NK-92 (cell line): ENCODE data around the gene ACVR1B.
"Not testable (repeated sequence)": the region's sequence is repeated elsewhere in the genome, so short reads cannot be mapped to it uniquely, and the experiment has no call there.

Experiments
- DNase-seq: peaks from one replicate; lab custom pipeline; 2025; ENCODE audit not compliant: unreplicated experiment; lab: John Stamatoyannopoulos, UW

The ACVR1B gene

GRCh38 chr12:51969643-51970042 lies 18.1 kb downstream of the ACVR1B start:
- no peak for DNase-seq

DNA sequence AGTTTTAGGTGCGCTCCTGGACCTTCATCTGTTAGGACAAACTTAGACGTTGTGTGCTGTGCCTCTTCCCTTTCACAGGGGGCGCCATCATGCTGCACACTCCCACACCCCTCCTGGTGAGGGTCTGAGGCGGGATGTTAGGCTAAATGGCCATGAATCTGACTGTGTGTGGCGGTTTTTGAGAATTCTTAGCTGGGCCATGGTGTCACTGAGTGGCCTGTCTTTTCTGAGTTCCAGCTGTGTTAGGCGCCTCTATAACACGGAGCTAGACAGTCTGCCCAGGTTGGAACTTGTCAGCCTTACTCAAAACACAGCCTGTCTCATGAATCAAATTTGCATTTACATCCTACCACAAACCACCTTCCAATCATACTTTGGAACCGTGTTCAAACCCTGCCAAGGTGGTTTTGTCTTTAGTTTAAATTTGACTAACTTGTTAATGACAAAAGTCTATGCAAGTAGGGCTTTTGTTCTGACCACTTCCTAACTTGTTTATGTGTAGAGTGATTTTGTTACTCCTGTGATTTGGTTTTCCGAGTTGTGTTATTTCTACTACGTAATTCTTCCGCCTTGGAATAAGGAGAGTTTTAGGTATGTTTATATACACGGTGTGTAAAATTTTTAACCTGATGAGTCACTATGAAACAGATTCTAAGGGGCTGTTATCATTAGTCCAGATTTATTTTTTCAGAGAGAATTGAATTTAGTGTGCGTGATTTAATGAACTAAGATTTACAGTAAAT lies 19.6 kb downstream of the ACVR1B start:
- DNase-seq = no peak

DNA sequence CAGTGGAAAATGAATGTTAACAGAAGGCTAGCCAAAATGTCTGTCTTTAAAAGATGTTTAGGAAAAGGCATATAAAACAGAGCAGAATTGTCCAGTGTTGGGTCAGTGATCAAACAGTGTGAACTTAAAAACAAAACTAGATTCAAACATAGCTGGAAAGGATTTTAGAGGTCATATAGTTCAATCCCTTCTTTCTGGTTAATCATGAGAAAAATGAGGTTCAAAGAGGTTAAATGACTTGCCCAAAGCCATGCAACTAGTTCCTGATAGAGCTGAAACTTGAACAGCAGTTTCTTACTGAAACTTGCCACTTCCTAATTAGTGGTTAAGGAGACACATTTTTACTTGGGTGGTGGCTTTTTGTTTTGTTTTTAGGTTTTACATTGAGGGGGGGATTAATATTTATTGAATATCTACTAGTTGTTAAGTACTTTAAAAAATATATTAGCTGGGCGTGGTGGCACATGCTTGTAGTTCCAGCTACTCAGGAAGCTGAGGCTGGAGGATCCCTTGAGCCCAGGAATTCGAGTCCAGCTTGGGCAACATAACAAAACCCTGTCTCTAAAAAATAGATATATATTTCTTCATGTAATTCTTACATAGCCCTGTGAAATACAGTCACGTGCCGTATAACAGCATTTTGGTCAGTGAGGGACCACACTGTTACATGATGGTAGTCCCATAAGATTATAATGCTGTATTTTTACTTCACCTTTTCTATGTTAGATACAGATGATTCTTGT lies 20.4 kb downstream of the ACVR1B start:
- DNase-seq = no peak

DNA sequence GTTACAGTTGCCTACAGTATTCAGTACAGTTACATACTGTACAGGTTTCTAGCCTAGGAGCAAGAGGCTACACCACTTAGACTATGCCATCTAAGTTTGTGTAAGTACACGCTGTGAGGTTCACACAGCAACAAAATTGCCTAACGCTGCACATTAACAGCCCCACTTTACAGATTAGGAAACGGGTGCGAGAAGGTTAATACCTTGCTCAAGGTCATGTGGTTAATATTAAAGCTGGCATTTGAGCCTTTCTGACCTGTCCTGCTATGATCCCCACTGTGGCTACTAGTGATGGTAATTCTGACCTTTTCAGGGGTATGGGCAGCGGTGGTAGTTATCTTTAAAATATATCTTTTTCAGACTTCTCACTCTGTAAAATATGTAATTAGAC lies 20.9 kb downstream of the ACVR1B start:
- DNase-seq = no peak

- no peak for DNase-seq
Measured at GRCh38 chr12:51972849-51973273, 21.4 kb downstream of the ACVR1B start.

DNA sequence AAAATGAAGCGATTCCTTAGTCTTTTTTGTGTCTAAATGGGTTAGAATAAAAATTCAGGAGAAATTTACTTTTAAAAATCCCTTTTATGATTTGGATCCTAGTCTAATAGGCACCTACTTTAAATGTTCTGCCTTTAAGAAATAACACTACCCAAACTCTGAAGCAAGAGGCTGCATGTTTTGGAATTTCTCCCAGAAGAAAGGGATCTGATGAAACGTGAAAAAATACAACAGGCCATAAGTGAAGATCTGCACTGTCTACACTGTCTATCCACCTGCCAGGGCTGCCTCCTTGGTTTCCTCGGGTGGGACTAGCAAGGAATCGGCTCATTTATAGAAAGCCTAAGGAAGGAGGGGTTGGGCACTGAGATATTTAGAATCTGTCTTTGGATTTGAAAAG lies 22.1 kb downstream of the ACVR1B start:
- no peak for DNase-seq

GRCh38 chr12:51974646-51975045 lies 23.1 kb downstream of the ACVR1B start:
- no peak for DNase-seq

DNA sequence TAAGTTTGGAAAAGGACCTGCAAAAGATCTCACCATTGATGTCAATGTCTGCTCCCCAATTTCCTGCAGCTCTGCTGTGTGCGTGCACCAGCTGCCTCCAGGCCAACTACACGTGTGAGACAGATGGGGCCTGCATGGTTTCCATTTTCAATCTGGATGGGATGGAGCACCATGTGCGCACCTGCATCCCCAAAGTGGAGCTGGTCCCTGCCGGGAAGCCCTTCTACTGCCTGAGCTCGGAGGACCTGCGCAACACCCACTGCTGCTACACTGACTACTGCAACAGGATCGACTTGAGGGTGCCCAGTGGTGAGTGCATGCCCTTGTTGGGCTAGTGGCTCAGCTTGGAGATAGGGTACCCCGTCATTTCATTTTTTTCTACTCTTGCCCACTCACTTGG lies 23.7 kb downstream of the ACVR1B start:
- DNase-seq = no peak

DNA sequence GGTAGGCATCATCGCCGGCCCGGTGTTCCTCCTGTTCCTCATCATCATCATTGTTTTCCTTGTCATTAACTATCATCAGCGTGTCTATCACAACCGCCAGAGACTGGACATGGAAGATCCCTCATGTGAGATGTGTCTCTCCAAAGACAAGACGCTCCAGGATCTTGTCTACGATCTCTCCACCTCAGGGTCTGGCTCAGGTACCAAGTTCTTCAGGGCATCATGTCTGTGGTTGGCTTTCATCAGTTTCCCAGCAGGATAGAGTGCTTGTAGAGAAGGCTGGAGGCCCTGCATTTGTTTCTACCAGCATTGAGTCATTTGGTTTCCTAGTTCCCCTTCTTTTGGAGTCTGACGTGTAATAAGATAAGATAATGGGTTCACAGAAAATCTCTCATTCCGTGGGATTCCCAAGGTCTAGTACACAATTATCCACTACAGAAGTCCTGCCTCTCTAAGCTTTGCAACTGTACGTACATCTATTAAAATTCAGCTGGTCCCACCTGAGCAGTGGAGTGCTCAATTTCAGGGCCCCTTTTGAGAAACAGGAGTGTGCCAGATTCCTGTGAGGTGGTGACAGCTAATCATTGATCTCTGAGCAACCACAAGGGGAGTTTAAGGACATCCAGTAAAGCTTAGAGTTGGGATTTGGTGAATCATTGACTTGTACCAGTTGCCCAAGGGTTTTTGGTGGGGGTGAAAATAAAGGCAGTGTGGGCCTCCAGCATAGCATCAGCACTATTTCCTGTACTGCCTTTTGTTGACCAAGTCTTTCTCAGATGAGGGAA lies 25.1 kb downstream of the ACVR1B start:
- no peak for DNase-seq

DNA sequence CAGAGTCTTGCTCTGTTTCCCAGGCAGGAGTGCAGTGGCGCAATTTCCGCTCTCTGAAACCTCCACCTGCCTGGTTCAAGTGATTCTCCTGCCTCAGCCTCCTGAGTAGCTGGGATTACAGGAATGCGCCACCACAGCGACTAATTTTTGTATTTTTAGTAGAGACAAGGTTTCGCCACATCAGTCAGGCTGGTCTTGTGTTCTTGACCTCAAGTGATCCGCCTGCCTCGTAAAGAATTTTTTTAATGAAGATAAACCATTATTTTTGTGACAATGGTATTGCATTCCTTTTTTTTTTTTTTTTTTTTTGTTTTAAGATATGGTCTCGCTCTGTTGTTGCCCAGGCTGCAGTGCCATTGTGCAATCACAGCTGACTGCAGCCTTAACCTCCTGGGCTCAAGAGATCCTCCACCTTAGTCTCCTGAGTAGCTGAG lies 25.8 kb downstream of the ACVR1B start:
- DNase-seq = no peak

GRCh38 chr12:51979306-51979705 lies 27.8 kb downstream of the ACVR1B start:
- not testable (repeated sequence) for DNase-seq

DNA sequence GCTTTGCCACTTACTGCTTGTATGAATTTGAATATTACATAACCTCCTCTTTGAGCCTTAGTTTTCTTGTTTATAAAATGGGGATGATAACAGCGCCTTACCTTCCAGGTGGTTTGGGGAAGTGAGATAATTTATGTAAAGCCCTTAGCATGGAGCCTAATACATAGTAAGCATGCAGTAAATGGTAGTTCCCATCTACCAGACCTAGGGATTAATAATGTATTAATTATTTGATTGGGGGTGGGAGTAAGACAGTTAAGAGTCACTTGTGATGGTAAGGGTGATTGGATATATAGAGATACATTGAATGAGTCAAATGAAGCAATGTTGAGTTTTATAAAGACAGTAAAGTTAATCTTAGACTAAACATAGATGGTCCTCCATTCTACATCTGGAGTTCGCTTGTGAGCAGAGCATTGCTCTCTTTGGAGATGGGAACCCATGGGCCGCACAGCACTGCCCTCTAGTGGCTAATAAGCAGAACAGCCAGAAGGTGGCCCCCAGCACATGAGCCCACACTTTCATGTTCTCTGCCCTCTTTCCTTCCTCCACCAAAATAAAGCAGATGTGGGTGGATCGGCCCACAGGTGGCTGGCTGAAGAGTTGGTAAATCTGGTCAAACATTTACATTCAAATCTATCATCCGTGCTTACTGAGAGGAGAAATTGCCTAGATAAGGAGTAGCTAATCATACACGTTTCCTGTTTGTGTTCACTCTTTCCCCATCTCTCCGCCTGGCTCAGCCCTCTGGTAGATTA lies 28.7 kb downstream of the ACVR1B start:
- DNase-seq = no peak

GRCh38 chr12:51980809-51981127 lies 29.3 kb downstream of the ACVR1B start:
- no peak for DNase-seq

DNA sequence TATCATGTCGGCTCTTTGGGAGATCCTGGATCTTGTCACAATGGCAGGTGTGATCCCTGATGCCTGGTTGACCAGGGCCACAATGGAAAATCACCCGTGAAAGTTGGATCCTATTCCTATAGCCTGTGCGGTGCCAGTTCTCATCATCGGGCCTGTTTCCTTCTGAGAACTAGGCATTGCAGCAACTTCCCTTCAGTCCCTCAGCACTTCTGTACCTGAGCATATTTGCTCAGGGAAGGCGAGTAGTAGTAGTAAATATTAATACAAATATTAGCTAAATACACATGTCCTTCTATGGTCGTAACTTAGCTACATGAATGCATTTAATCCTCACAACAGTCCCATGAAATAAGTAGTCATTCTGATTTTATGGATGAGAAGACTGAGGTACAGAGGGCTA lies 33.2 kb downstream of the ACVR1B start:
- no peak for DNase-seq

DNA sequence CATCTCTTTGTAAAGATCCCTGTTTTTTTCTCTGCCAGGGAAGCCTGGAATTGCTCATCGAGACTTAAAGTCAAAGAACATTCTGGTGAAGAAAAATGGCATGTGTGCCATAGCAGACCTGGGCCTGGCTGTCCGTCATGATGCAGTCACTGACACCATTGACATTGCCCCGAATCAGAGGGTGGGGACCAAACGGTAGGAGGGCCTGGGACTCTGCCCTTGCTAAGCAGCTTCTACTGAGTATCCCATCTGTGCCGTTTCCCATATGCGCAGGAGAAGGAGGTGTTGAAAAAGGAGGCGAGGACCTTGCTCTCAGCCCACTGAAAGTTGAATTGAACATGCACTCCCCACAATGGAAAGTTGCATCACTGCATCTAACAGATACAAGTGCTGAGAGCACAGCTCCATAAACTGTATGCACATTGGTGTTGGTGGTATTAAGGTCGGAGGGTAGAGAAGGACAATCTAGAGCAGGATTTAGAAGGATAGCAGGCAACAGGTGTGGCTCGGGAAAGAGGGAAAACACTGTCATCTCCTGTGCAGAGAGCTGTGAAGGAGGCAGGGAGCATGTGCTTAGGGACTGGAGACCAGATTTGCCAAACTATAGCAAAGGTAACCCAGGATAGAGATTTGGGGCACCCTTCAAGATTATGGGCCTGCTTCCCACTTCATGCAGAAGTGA lies 33.8 kb downstream of the ACVR1B start:
- no peak for DNase-seq

- DNase-seq = no peak
Measured at GRCh38 chr12:51986834-51987233, 35.3 kb downstream of the ACVR1B start.

GRCh38 chr12:51992246-51992645 lies 40.7 kb downstream of the ACVR1B start:
- no peak for DNase-seq

GRCh38 chr12:51994539-51994820 lies 43.0 kb downstream of the ACVR1B start:
- no peak for DNase-seq

GRCh38 chr12:51994959-51995358 lies 43.5 kb downstream of the ACVR1B start:
- no peak for DNase-seq

DNA sequence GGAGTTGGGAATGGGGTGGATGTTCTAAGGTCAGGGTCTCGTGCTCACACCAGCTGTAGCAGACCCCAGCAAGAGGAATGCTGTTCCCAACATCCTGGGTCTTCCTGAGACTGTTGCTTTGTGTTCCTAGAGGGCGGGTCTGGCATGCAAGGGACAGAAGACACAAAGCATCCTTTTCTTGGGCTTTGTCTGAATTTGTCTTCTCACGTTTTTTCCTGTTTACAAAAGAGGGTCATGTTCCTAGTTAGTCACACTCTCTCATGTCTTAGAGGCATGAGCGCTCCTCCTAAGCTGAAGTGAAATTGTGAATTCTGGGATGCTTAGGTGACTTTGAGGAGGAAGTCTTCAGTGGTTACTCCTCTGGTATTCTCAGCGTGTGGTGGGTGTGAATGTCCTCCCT lies 45.6 kb downstream of the ACVR1B start:
- DNase-seq = no peak

DNA sequence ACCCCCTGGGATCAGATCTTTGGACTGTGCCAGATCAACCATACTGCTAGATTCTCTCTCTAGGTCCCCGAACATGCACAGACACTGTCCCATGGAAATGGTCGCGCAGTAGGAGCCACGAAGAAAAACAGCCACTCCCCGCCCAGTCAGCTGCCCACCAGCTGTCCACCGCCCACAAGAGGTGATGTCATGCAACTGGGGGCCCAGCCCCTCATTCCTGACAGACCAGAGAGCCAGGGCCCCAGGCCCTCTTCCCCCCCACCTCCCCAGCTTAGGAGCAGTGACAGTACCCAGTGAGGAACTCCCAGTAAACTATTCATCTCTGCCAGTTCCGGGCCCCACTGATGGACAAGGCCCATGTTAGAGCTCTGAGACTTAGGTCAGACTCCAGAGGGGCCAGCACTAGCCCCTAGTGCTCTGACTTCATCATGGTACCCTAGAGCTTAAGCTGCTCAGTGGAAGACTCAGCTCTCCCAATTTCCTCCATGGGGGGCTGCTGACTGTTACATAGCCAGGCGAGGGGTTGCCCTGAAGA lies 51.6 kb downstream of the ACVR1B start:
- DNase-seq = no peak
